HG03139 (cell line): ENCODE data around the gene TNIP1.

Source experiments
- ATAC-seq: cut with Tn5 transposase; IDR thresholded peaks from one replicate; pipeline ENCODE4 v1.9.1; 2021; ENCODE audit not compliant: unreplicated experiment

The TNIP1 gene

GRCh38 chr5:151085517-151086041 lies 4.7 kb upstream of the TNIP1 start:
- ATAC-seq = no peak

- no peak for ATAC-seq
These were observed 3.5 kb upstream of the TNIP1 start for GRCh38 chr5:151084363-151084762.

- ATAC-seq = no peak
These were observed 2.3 kb upstream of the TNIP1 start for GRCh38 chr5:151083081-151083676.

- no peak for ATAC-seq
These were observed 1.6 kb upstream of the TNIP1 start for GRCh38 chr5:151082282-151082902.

- ATAC-seq = no peak
These were observed 822 bp upstream of the TNIP1 start for GRCh38 chr5:151081431-151082281.

- ATAC-seq = no peak
These were observed 809 bp downstream of the TNIP1 start for GRCh38 chr5:151079838-151080612.

- peak; percentile 50 for ATAC-seq
These were observed 2.2 kb downstream of the TNIP1 start for GRCh38 chr5:151078490-151079262.

- no peak for ATAC-seq
These were observed 2.9 kb downstream of the TNIP1 start for GRCh38 chr5:151077967-151078366.

- ATAC-seq = no peak
These were observed 3.4 kb downstream of the TNIP1 start for GRCh38 chr5:151077419-151077818.

GRCh38 chr5:151076616-151077015 lies 4.2 kb downstream of the TNIP1 start:
- no peak for ATAC-seq

- ATAC-seq = no peak
These were observed 5.0 kb downstream of the TNIP1 start for GRCh38 chr5:151075698-151076331.

- no peak for ATAC-seq
These were observed 6.3 kb downstream of the TNIP1 start for GRCh38 chr5:151074557-151074956.

GRCh38 chr5:151073280-151073679 lies 7.6 kb downstream of the TNIP1 start:
- no peak for ATAC-seq

GRCh38 chr5:151072630-151073025 lies 8.2 kb downstream of the TNIP1 start:
- ATAC-seq = no peak

GRCh38 chr5:151071848-151072629 lies 8.8 kb downstream of the TNIP1 start:
- no peak for ATAC-seq

GRCh38 chr5:151071021-151071420 lies 9.8 kb downstream of the TNIP1 start:
- ATAC-seq = no peak

GRCh38 chr5:151070449-151070848 lies 10.4 kb downstream of the TNIP1 start:
- ATAC-seq = no peak

GRCh38 chr5:151068433-151069197 lies 12.2 kb downstream of the TNIP1 start:
- no peak for ATAC-seq
